HCT116 (cell line): ENCODE data around the gene CYP26B1. TPM values are rescaled to one million over a fixed set of nuclear protein-coding genes. Genes with fewer than 3 reads are reported as not detected.

Source experiments
- ATAC-seq: fragments of 200-7000 bp; cut with Tn5 transposase; 2 replicates; pipeline ENCODE4 v1.9.1; 2020; ENCODE audit warnings: mild to moderate bottlenecking, moderate library complexity
- BruUV-seq: library from RNA; stranded (reverse); fragments of 400-500 nt; replicated peaks from 2 replicates; lab custom pipeline; 2021; lab: Mats Ljungman, UMichigan
- CTCF ChIA-PET: fragments of 300-600 bp; sonication (Branson Sonifier 250); formaldehyde crosslinking; loops from one replicate; lab custom pipeline; 2021; ENCODE audit warnings: antibody characterized with exemption; lab: Charles Lee
- POLR2A ChIA-PET: fragments of 300-600, 350-600 bp; sonication (Branson Sonifier 250); formaldehyde crosslinking; loops from one replicate; lab custom pipeline; 2021; ENCODE audit warnings: antibody characterized with exemption; lab: Charles Lee
- RAD21 ChIA-PET, 2 experiments: fragments of 300-600 bp; sonication (Branson Sonifier 250); formaldehyde crosslinking; loops; one replicate each; lab custom pipeline; 2023; ENCODE audit warnings: low total read pairs in 2 of 2; ENCODE audit not compliant: uncharacterized antibody in 2 of 2, unreplicated experiment in 2 of 2, low non-redundant PET in 1 of 2; lab: Charles Lee
- DNase-seq: peaks from one replicate; pipeline ENCODE4 v3.0.0-alpha.2; 2010; ENCODE audit warnings: low read depth, low spot score
- H2AFZ ChIP-seq: fragments of 200-600 bp; shearing (Covaris generic), sonication (generic); 2 replicates; pipeline ENCODE4 v1.6.1; 2017; ENCODE audit warnings: low read depth, mixed run types, mixed read lengths, antibody characterized with exemption, low read length; ENCODE audit not compliant: poor library complexity, severe bottlenecking
- H3K27ac ChIP-seq: 2 replicates; pipeline ENCODE4 v1.5.1; 2012; ENCODE audit warnings: low read depth, low read length
- H3K27me3 ChIP-seq: fragments of 200-600 bp; sonication (generic); 2 replicates; pipeline ENCODE4 v1.6.1; 2016; ENCODE audit warnings: mixed run types, low read length, mixed read lengths; ENCODE audit not compliant: insufficient read depth
- H3K36me3 ChIP-seq, 2 experiments: fragments of 200-500 bp in 1 of 2; fragments of 200-600 bp in 1 of 2; sonication (Bioruptor generic) in 1 of 2; sonication (generic) in 1 of 2; 2 replicates each; pipeline versions ENCODE4 v1.5.1 to v1.6.1; 2014 to 2016; ENCODE audit warnings: low read length in 2 of 2, inconsistent platforms in 1 of 2, mixed read lengths in 1 of 2, mixed run types in 1 of 2; ENCODE audit not compliant: insufficient read depth in 2 of 2, control insufficient read depth in 1 of 2
- H3K4me1 ChIP-seq, 2 experiments: fragments of 200-600 bp in 1 of 2; sonication (generic) in 1 of 2; 2 replicates each; pipeline versions ENCODE4 v1.5.1 to v1.6.1; 2012 to 2017; ENCODE audit warnings: low read length in 2 of 2, inconsistent platforms in 1 of 2, mild to moderate bottlenecking in 1 of 2, mixed read lengths in 1 of 2, mixed run types in 1 of 2, moderate library complexity in 1 of 2; ENCODE audit not compliant: insufficient read depth in 2 of 2, control insufficient read depth in 1 of 2
- H3K4me2 ChIP-seq: fragments of 200-600 bp; sonication (generic); 2 replicates; pipeline ENCODE4 v1.6.1; 2017; ENCODE audit warnings: mixed run types, low read length, mixed read lengths
- H3K4me3 ChIP-seq, 2 experiments: fragments of 200-600 bp in 1 of 2; sonication (generic) in 1 of 2; replicated peaks in 1 of 2; 2 replicates each; pipeline ENCODE4 v1.5.1; 2011 to 2016; ENCODE audit warnings: low read length in 2 of 2, control low read depth in 1 of 2, low read depth in 1 of 2, mild to moderate bottlenecking in 1 of 2, mixed read lengths in 1 of 2, mixed run types in 1 of 2
- H3K79me2 ChIP-seq: fragments of 200-600 bp; sonication (generic); 2 replicates; pipeline ENCODE4 v1.6.1; 2017; ENCODE audit warnings: mild to moderate bottlenecking, mixed run types, low read length, moderate library complexity, mixed read lengths; ENCODE audit not compliant: insufficient read depth
- H3K9ac ChIP-seq: fragments of 200-600 bp; sonication (generic); 2 replicates; pipeline ENCODE4 v1.6.1; 2016; ENCODE audit warnings: low read length, mixed read lengths
- H3K9me2 ChIP-seq: fragments of 200-600 bp; sonication (generic), shearing (Covaris generic); 2 replicates; pipeline ENCODE4 v1.6.1; 2017; ENCODE audit warnings: mixed run types, mild to moderate bottlenecking, moderate library complexity; ENCODE audit not compliant: insufficient read depth
- H3K9me3 ChIP-seq, 2 experiments: fragments of 200-500 bp in 1 of 2; fragments of 200-600 bp in 1 of 2; sonication (Bioruptor generic) in 1 of 2; sonication (generic) in 1 of 2; 2 replicates each; pipeline ENCODE4 v1.6.1; 2014 to 2017; ENCODE audit warnings: low read length in 2 of 2, mixed read lengths in 2 of 2, inconsistent platforms in 1 of 2, low read depth in 1 of 2, mild to moderate bottlenecking in 1 of 2, mixed run types in 1 of 2, moderate library complexity in 1 of 2; ENCODE audit not compliant: control insufficient read depth in 1 of 2, insufficient read depth in 1 of 2
- H4K20me1 ChIP-seq: fragments of 200-600 bp; sonication (generic), shearing (Covaris generic); 2 replicates; pipeline ENCODE4 v1.6.1; 2017; ENCODE audit warnings: mixed run types, mild to moderate bottlenecking, moderate library complexity; ENCODE audit not compliant: insufficient read depth
- ELF1 ChIP-seq: IDR thresholded peaks from 2 replicates; pipeline ENCODE4 v1.6.1; 2012; ENCODE audit warnings: low read depth, borderline replicate concordance
- EZH2phosphoT487 ChIP-seq: fragments of 200-600 bp; IDR thresholded peaks from 2 replicates; pipeline ENCODE4 v1.6.1; 2018; ENCODE audit warnings: antibody characterized with exemption, borderline replicate concordance
- FOSL1 ChIP-seq: IDR thresholded peaks from 2 replicates; pipeline ENCODE4 v1.6.1; 2012; ENCODE audit warnings: low read depth
- POLR2A ChIP-seq: IDR thresholded peaks from 2 replicates; pipeline ENCODE4 v1.7.0; 2011; ENCODE audit warnings: borderline replicate concordance; ENCODE audit not compliant: insufficient read depth, insufficient read length; ENCODE audit errors: extremely low read depth
- RAD21 ChIP-seq: IDR thresholded peaks from 2 replicates; pipeline ENCODE4 v1.6.1; 2012; ENCODE audit warnings: low read depth, mild to moderate bottlenecking
- REST ChIP-seq: IDR thresholded peaks from 2 replicates; pipeline ENCODE4 v1.6.1; 2012; ENCODE audit warnings: low read depth
- SIN3A ChIP-seq: IDR thresholded peaks from 2 replicates; pipeline ENCODE4 v1.6.1; 2012; ENCODE audit warnings: low read depth
- ZFX ChIP-seq: fragments of 450-650 bp; IDR thresholded peaks from 2 replicates; pipeline ENCODE4 v1.6.1; 2017
- intact Hi-C: fragments of 100-400 bp; cut with micrococcal nuclease; formaldehyde crosslinking; loops from 2 replicates; pipeline ENCODE4 v1.10.0; 2022
- total RNA-seq: library from RNA; stranded (reverse); gene quantifications from one replicate; pipeline ENCODE4 v1.2.1, GENCODE V29; 2021; ENCODE audit not compliant: unreplicated experiment
- TF ChIP-seq, protein P1 (sequence below), 3 experiments: fragments of 200-600 bp in 1 of 3; sonication (generic) in 1 of 3; IDR thresholded peaks in 2 of 3; conservative IDR thresholded peaks in 1 of 3; 2 replicates each; pipeline ENCODE4 v1.5.1; 2012 to 2017; ENCODE audit warnings: low read depth in 2 of 3, low read length in 2 of 3, antibody characterized with exemption in 1 of 3, borderline replicate concordance in 1 of 3, control low read depth in 1 of 3, mild to moderate bottlenecking in 1 of 3, mixed read lengths in 1 of 3, mixed run types in 1 of 3, moderate library complexity in 1 of 3; ENCODE audit not compliant: insufficient read depth in 1 of 3
- TF ChIP-seq, protein P2 (sequence below): IDR thresholded peaks from 2 replicates; pipeline ENCODE4 v1.6.1; 2011; ENCODE audit warnings: mild to moderate bottlenecking, low read length, moderate library complexity; ENCODE audit not compliant: insufficient replicate concordance; ENCODE audit errors: extremely low read depth

The CYP26B1 gene
- total RNA-seq, 1 experiment from 2014 or later, result 21.1 TPM

DNA sequence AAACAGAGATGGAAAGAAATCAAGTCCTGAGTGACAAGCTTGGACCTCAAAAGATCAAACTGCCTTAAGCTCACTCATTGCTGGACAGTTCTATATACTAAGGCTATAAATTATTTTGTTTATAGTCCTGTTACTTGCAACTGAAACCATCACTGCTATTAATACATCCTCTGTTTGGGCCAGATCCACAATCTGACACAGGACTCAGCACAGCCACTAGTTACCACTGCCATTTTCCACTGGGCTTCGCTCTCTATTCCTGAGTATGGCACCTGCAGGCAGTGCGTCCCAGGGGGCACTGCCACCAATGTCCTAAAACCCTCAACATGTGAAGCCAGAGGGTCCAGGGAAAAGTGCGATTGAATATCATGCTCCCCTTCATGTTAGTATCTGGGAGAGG lies 52.3 kb downstream of the CYP26B1 start (continued):
- TF ChIP-seq, protein P1, sequence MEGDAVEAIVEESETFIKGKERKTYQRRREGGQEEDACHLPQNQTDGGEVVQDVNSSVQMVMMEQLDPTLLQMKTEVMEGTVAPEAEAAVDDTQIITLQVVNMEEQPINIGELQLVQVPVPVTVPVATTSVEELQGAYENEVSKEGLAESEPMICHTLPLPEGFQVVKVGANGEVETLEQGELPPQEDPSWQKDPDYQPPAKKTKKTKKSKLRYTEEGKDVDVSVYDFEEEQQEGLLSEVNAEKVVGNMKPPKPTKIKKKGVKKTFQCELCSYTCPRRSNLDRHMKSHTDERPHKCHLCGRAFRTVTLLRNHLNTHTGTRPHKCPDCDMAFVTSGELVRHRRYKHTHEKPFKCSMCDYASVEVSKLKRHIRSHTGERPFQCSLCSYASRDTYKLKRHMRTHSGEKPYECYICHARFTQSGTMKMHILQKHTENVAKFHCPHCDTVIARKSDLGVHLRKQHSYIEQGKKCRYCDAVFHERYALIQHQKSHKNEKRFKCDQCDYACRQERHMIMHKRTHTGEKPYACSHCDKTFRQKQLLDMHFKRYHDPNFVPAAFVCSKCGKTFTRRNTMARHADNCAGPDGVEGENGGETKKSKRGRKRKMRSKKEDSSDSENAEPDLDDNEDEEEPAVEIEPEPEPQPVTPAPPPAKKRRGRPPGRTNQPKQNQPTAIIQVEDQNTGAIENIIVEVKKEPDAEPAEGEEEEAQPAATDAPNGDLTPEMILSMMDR (IDR thresholded peaks at IDR 0.05 in 2 of 3, conservative IDR thresholded peaks at IDR 0.05 in 1 of 3; ENCODE audit: borderline replicate concordance in 1 of 3, insufficient read depth in 1 of 3, low read depth in 2 of 3, low read length in 2 of 3), result no peak
- TF ChIP-seq EZH2phosphoT487 (no peak), SIN3A (no peak), REST (no peak), RAD21 (no peak)

DNA sequence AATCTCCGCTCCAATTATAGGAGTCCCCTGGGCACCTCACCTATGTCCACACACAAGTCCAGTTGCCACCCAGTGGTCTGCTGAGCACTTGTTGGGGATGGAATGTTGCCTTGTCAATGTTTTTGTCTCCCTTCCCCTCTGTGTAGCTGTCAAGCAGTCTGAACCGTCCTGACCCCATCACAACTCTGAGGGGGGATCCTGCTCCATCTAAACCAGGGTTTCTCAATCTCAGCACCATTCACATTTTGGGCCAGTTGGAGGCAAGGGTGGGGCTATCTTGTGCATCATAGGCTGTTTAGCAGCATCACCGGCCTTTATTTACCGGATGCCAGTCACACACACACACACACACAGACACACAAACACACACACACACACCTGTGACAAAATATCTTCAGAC lies 53.0 kb downstream of the CYP26B1 start:
- ChIA-PET POLR2A (no interaction called here), RAD21 (no interaction called here)
- intact Hi-C loops, result no loop called here
- ATAC-seq (no peak), DNase-seq (no peak)
- no peaks in the 10 kb centered on the region for H4K20me1 ChIP-seq
- H3K36me3 ChIP-seq, result no peaks in the 10 kb centered on the region
- H3K9ac ChIP-seq, result no peak overlapping the region
- H3K9me3 ChIP-seq, result no peaks in the 10 kb centered on the region
- peaks cover 0 to 8% of the 10 kb centered on the region in 2 experiments; a peak in 1 of 4 replicates for H3K4me1 ChIP-seq
- no peak overlapping the region for H3K27ac ChIP-seq
- TF ChIP-seq, protein P2, sequence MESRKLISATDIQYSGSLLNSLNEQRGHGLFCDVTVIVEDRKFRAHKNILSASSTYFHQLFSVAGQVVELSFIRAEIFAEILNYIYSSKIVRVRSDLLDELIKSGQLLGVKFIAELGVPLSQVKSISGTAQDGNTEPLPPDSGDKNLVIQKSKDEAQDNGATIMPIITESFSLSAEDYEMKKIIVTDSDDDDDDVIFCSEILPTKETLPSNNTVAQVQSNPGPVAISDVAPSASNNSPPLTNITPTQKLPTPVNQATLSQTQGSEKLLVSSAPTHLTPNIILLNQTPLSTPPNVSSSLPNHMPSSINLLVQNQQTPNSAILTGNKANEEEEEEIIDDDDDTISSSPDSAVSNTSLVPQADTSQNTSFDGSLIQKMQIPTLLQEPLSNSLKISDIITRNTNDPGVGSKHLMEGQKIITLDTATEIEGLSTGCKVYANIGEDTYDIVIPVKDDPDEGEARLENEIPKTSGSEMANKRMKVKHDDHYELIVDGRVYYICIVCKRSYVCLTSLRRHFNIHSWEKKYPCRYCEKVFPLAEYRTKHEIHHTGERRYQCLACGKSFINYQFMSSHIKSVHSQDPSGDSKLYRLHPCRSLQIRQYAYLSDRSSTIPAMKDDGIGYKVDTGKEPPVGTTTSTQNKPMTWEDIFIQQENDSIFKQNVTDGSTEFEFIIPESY, result no peak
- TF ChIP-seq FOSL1 (no peak), POLR2A (no peak), ZFX (no peak), ELF1 (no peak)
- TF ChIP-seq, all 23 proteins: peak for 0
- Histone ChIP-seq H3K27me3 (no peaks in the 10 kb centered on the region), H3K4me2 (no peak overlapping the region), H3K79me2 (no peaks in the 10 kb centered on the region), H3K4me3 (no peak overlapping the region), H3K9me2 (no peaks in the 10 kb centered on the region), H2AFZ (no peak overlapping the region)
- BruUV-seq, result no TSS peak
- CTCF ChIA-PET, result no interaction called here
